PC-9 (cell line): Measurements from ENCODE around the gene MOK.

ENCODE experiments used
- EZH2 ChIP-seq: fragments of 200-600 bp; sonication (generic); IDR thresholded peaks from 2 replicates; pipeline ENCODE4 v1.8.0; 2017; ENCODE audit warnings: antibody characterized with exemption, low read depth
- TF ChIP-seq, protein P1 (sequence below): fragments of 200-600 bp; sonication (generic); conservative IDR thresholded peaks from 2 replicates; pipeline ENCODE4 v1.6.1; 2017; ENCODE audit warnings: mixed run types, antibody characterized with exemption, mild to moderate bottlenecking, moderate library complexity

DNA sequence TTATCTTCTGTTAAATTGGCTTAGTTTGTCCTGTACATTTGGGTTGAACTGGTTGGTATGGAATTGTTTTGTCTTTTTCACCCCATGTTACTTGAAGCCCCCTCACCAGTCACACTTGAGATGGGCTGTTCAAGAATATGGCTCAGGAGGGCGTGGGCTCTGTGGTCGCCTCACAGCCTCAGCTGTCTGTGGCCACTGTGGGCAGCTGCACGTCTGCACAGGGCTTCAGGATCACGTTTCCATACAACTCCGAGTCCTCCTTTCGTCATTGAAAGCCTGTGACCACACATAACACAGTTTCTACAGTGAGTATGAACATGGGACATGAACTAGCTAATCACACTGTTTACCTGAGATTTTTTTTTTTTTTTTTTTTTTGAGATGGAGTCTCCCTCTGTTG is 81.3 kb downstream of the MOK start:
- TF ChIP-seq, protein P1, sequence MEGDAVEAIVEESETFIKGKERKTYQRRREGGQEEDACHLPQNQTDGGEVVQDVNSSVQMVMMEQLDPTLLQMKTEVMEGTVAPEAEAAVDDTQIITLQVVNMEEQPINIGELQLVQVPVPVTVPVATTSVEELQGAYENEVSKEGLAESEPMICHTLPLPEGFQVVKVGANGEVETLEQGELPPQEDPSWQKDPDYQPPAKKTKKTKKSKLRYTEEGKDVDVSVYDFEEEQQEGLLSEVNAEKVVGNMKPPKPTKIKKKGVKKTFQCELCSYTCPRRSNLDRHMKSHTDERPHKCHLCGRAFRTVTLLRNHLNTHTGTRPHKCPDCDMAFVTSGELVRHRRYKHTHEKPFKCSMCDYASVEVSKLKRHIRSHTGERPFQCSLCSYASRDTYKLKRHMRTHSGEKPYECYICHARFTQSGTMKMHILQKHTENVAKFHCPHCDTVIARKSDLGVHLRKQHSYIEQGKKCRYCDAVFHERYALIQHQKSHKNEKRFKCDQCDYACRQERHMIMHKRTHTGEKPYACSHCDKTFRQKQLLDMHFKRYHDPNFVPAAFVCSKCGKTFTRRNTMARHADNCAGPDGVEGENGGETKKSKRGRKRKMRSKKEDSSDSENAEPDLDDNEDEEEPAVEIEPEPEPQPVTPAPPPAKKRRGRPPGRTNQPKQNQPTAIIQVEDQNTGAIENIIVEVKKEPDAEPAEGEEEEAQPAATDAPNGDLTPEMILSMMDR = no peak
- TF ChIP-seq EZH2 = no peak
